Vagina (tissue), 2 donors: Measurements from ENCODE around the gene CALU. TPM values are rescaled to one million over a fixed set of nuclear protein-coding genes. Genes with fewer than 3 reads are reported as not detected.

Experiments used
- DNase-seq, 2 donors: peaks; one replicate each; pipeline ENCODE4 v3.0.0-alpha.2; 2017; ENCODE audit errors: extremely low spot score in 2 of 2
- H3K27ac ChIP-seq: fragments of 200-600 bp; sonication (generic); one replicate; pipeline ENCODE4 v1.5.1; 2019
- H3K27me3 ChIP-seq: fragments of 200-600 bp; sonication (generic); one replicate; pipeline ENCODE4 v1.5.1; 2019
- H3K36me3 ChIP-seq, 2 donors: fragments of 200-600 bp; sonication (generic); one replicate each; pipeline ENCODE4 v1.5.1; 2017 to 2019
- H3K4me1 ChIP-seq: fragments of 200-600 bp; sonication (generic); one replicate; pipeline ENCODE4 v1.5.1; 2019
- H3K4me3 ChIP-seq, 2 donors: fragments of 200-600 bp; sonication (generic); 1 replicate in 1 of 2; 2 replicates in 1 of 2; pipeline ENCODE4 v1.5.1; 2016 to 2019
- H3K9me3 ChIP-seq: fragments of 200-600 bp; sonication (generic); one replicate; pipeline ENCODE4 v1.5.1; 2019
- POLR2A ChIP-seq, 2 donors: fragments of 450-650 bp; IDR thresholded peaks; one replicate each; pipeline ENCODE4 v1.6.1; 2017; ENCODE audit warnings: antibody characterized with exemption in 2 of 2, mild to moderate bottlenecking in 2 of 2, moderate library complexity in 2 of 2
- POLR2AphosphoS5 ChIP-seq, 2 donors: sonication (generic); formaldehyde crosslinking; IDR thresholded peaks; one replicate each; pipeline ENCODE4 v1.9.0; 2017; ENCODE audit warnings: antibody characterized with exemption in 2 of 2, mild to moderate bottlenecking in 2 of 2, low read depth in 1 of 2; ENCODE audit not compliant: insufficient read depth in 1 of 2
- intact Hi-C: fragments of 100-400 bp; cut with DNase I; formaldehyde crosslinking; loops from one replicate; pipeline ENCODE4 v1.15.1; 2023
- total RNA-seq: library from RNA; depleted of rRNA; stranded (reverse); fragments of >200 nt; gene quantifications from one replicate; pipeline ENCODE4 v1.2.3, GENCODE V29; 2016
- TF ChIP-seq, protein P1 (sequence below), 3 experiments: fragments of 450-650 bp in 2 of 3; fragments of 200-600 bp in 1 of 3; sonication (generic) in 1 of 3; IDR thresholded peaks; one replicate each; pipeline ENCODE4 v1.5.1; 2017 to 2019; ENCODE audit warnings: antibody characterized with exemption in 3 of 3, mild to moderate bottlenecking in 2 of 3, moderate library complexity in 2 of 3

The CALU gene
- total RNA-seq, 1 donor from 2014 or later = 65.3 TPM

DNA sequence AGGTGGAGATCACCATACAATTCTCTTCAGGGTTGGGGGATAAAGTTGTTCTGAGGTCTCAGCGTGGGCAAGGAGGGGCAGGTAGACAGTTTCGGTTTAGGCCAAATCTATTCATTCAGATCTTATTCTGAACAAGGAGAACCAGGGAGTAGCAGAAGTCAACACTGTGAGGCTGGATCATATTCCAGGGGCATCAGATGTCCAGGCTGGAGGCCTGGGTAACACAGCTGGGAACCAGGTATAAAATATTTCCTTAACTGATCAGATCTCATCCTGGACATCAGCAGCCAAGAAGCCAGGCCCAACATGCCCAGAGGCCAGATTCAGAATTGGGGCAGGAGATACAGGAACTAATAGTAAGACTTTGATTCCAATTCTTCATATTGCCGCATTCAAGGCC lies 71.8 kb downstream of the CALU start:
- no peak overlapping the region for H3K27ac ChIP-seq

DNA sequence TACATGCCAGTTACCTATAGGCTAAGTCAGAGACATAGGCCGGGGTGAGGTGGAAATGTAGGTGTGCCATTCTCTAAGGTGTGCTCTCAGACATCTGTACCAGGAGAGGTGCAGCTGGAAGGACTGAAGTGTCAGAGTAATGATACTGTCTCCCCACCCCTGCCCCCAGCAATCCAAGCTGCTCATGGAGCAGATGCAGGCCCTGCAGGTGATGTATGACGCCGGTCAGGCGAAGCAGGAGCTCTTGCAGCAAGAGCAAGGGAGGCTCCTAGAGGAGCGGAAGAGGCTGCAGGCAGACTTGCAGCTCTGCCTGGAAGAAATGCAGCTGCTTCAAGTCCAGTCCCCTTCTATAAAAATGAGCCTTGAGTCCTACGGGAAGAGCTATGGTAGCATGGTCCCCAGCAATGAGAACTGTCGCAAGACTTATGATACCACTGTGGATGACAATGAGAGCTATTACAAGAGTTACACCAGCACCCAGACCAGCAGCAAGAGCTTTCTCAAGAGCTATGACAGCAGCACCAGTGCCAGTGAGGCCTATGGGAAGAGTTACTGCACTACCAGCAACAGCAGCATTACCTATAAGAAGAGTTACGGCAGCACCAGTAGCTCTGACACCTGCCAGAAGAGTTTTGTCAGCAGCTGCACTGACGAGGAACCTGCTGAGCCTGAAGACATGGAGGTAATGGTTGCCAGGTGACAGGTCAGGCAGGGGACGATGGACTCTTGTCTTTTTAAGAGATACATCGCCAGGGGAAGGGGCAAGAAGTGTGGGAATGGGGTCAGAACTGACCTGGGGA lies 72.7 kb downstream of the CALU start:
- H3K36me3 ChIP-seq = no peaks in the 10 kb centered on the region
- DNase-seq = no peak
- H3K4me3 ChIP-seq = no peak overlapping the region
- H3K4me1 ChIP-seq = no peaks in the 10 kb centered on the region
- H3K9me3 ChIP-seq = no peaks in the 10 kb centered on the region
- no peak for TF ChIP-seq POLR2A (IDR thresholded peaks at IDR 0.05)
- TF ChIP-seq, protein P1, sequence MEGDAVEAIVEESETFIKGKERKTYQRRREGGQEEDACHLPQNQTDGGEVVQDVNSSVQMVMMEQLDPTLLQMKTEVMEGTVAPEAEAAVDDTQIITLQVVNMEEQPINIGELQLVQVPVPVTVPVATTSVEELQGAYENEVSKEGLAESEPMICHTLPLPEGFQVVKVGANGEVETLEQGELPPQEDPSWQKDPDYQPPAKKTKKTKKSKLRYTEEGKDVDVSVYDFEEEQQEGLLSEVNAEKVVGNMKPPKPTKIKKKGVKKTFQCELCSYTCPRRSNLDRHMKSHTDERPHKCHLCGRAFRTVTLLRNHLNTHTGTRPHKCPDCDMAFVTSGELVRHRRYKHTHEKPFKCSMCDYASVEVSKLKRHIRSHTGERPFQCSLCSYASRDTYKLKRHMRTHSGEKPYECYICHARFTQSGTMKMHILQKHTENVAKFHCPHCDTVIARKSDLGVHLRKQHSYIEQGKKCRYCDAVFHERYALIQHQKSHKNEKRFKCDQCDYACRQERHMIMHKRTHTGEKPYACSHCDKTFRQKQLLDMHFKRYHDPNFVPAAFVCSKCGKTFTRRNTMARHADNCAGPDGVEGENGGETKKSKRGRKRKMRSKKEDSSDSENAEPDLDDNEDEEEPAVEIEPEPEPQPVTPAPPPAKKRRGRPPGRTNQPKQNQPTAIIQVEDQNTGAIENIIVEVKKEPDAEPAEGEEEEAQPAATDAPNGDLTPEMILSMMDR (IDR thresholded peaks at IDR 0.05) = no peak
- TF ChIP-seq POLR2AphosphoS5 (IDR thresholded peaks at IDR 0.05; ENCODE audit: insufficient read depth in 1 of 2, low read depth in 1 of 2) = no peak
- H3K27ac ChIP-seq = no peak overlapping the region
- intact Hi-C loops = no loop called here
- H3K27me3 ChIP-seq = no peaks in the 10 kb centered on the region

More for the DNA sequence above, 71.8 kb downstream of the CALU start:
- Histone ChIP-seq H3K27me3 (no peaks in the 10 kb centered on the region), H3K9me3 (no peaks in the 10 kb centered on the region), H3K4me3 (no peak overlapping the region), H3K36me3 (no peaks in the 10 kb centered on the region), H3K4me1 (no peaks in the 10 kb centered on the region)
- intact Hi-C loops = no loop called here
- TF ChIP-seq, protein P1 (IDR thresholded peaks at IDR 0.05) = no peak
- TF ChIP-seq POLR2A (IDR thresholded peaks at IDR 0.05) (no peak), POLR2AphosphoS5 (IDR thresholded peaks at IDR 0.05; ENCODE audit: insufficient read depth in 1 of 2, low read depth in 1 of 2) (no peak)
- no peak for DNase-seq

DNA sequence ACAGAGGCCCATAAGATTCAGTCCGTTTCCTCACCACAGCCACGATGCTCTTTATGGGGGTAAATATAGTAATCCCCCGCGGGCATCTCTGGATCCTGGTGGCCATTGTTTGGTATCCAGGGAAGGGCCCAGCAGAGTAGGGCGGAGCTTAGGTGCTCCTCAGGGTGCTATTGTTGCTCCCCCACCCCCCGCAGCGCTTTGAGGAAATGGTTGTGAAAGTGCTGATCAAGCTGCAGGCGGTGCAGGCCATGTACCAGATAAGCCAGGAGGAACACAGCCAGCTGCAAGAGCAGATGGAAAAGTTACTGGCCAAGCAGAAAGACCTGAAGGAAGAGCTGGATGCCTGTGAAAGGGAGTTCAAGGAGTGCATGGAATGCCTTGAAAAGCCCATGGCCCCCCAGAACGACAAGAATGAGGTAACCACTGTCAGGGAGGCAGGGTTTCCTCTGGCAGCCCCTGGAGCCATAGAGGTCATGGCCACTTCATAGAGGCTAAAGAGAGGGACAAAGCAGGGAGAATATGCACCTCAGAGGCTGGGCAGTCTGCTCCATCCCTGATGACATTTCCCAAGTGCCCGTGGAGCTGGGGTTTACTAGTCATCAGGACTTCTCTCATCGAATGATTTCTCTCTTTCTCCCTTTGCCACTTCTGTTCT lies 73.5 kb downstream of the CALU start:
- intact Hi-C loops = no loop called here
- Histone ChIP-seq H3K4me3 (no peak overlapping the region), H3K27me3 (no peaks in the 10 kb centered on the region), H3K4me1 (no peaks in the 10 kb centered on the region), H3K9me3 (no peaks in the 10 kb centered on the region), H3K27ac (no peak overlapping the region), H3K36me3 (no peaks in the 10 kb centered on the region)
- TF ChIP-seq, protein P1 (IDR thresholded peaks at IDR 0.05) = no peak
- TF ChIP-seq POLR2A (IDR thresholded peaks at IDR 0.05) (no peak), POLR2AphosphoS5 (IDR thresholded peaks at IDR 0.05; ENCODE audit: insufficient read depth in 1 of 2, low read depth in 1 of 2) (no peak)
- no peak for DNase-seq

DNA sequence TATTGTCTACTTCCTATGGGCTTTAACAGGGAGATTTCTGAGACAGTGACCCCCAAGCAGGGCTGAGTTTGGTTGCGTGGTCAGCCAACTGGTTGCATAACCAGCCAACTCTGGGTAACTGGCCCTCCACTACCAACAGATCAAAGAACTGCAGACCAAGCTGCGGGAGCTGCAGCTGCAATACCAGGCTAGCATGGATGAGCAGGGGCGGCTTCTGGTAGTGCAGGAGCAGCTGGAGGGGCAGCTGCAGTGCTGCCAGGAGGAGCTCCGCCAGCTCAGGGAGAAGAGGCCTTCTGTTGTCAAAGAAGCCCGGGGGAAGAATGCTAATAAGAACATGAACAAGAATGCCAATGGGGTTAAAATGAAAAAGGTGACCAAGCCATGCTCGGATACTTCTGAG lies 75.3 kb downstream of the CALU start:
- intact Hi-C loops = no loop called here
- no peak for DNase-seq
- no peaks in the 10 kb centered on the region for H3K9me3 ChIP-seq

DNA sequence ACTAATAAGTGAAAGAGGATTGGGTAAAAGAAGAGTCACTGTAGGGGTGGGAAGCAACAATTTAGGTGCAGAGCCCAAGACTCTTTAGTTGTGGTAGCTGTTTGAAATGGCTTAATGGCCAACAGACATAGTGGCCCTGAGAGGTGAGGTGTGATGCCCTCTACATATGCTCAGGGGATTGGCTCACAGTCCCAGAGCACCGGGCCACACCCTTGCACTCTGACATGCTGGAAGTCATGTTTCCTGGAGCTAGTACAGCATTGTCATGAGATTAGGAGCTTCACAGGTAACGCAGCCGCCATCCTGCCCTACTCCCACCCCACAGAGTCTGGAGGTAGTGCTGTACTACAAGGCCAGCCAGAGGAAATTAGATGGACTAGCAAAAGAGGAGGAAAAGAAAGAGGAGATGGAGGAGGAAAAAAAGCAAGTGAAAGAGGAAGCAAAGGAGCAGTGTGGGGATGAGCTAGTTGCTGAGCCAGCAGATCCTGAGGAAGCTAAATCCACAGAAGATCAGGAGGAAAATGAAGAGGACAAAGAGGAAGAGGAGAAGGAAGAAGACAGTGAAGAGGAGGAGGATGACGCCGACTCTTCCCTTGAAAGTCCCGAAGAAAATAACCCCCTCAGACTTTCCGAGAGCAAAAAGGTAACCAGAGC lies 76.3 kb downstream of the CALU start:
- H3K4me1 ChIP-seq = no peaks in the 10 kb centered on the region
- H3K36me3 ChIP-seq = no peaks in the 10 kb centered on the region
- intact Hi-C loops = no loop called here
- H3K9me3 ChIP-seq = no peaks in the 10 kb centered on the region
- no peak for DNase-seq
- no peaks in the 10 kb centered on the region for H3K27me3 ChIP-seq
- no peak overlapping the region for H3K27ac ChIP-seq
- TF ChIP-seq, protein P1 (IDR thresholded peaks at IDR 0.05) = no peak
- TF ChIP-seq POLR2AphosphoS5 (IDR thresholded peaks at IDR 0.05; ENCODE audit: insufficient read depth in 1 of 2, low read depth in 1 of 2) = no peak
- no peak for TF ChIP-seq POLR2A (IDR thresholded peaks at IDR 0.05)
- no peak overlapping the region for H3K4me3 ChIP-seq

More for the DNA sequence above, 75.3 kb downstream of the CALU start:
- Histone ChIP-seq H3K4me1 (no peaks in the 10 kb centered on the region), H3K27me3 (no peaks in the 10 kb centered on the region), H3K4me3 (no peak overlapping the region), H3K27ac (no peak overlapping the region), H3K36me3 (no peaks in the 10 kb centered on the region)
- TF ChIP-seq POLR2AphosphoS5 (IDR thresholded peaks at IDR 0.05; ENCODE audit: insufficient read depth in 1 of 2, low read depth in 1 of 2) (no peak), POLR2A (IDR thresholded peaks at IDR 0.05) (no peak)
